SK-N-MC (cell line): ENCODE data around the gene NSFL1C.

Experiments
- EZH2 ChIP-seq: fragments of 200-600 bp; sonication (generic); IDR thresholded peaks from one replicate; pipeline ENCODE4 v1.6.1; 2017; ENCODE audit warnings: antibody characterized with exemption
- FOXP2 ChIP-seq: optimal IDR thresholded peaks from 2 replicates; pipeline ENCODE3; 2011; ENCODE audit warnings: mild to moderate bottlenecking, moderate library complexity; ENCODE audit not compliant: insufficient read depth; ENCODE audit errors: extremely low read length, control extremely low read depth
- POLR2AphosphoS5 ChIP-seq: IDR thresholded peaks from 2 replicates; pipeline ENCODE4 v1.6.1; 2012; ENCODE audit warnings: mild to moderate bottlenecking, low read depth, low read length, borderline replicate concordance

GRCh38 chr20:1440024-1440423, 26.6 kb downstream of the NSFL1C start:
- no peak for TF ChIP-seq EZH2
- TF ChIP-seq POLR2AphosphoS5: no peak
- TF ChIP-seq FOXP2: no peak
